Endodermal cell (in vitro differentiated cells): ENCODE results near the gene GDF7. TPM values are rescaled to one million over a fixed set of nuclear protein-coding genes. Genes with fewer than 3 reads are reported as not detected.

ENCODE experiments used
- DNase-seq: peaks from one replicate; pipeline ENCODE4 v3.0.0-alpha.2; 2017
- H3K27ac ChIP-seq: 2 replicates; pipeline ENCODE4 v1.5.1; 2013; ENCODE audit warnings: mild to moderate bottlenecking, low read depth, low read length, moderate library complexity
- H3K27me3 ChIP-seq: 2 replicates; pipeline ENCODE4 v1.6.1; 2013; ENCODE audit warnings: mild to moderate bottlenecking, low read length, moderate library complexity; ENCODE audit not compliant: insufficient read depth, control insufficient read depth, poor library complexity, severe bottlenecking
- H3K36me3 ChIP-seq: 2 replicates; pipeline ENCODE4 v1.7.0; 2013; ENCODE audit warnings: mild to moderate bottlenecking, low read length, moderate library complexity; ENCODE audit not compliant: control insufficient read depth, insufficient read depth
- H3K4me1 ChIP-seq: one replicate; pipeline ENCODE4 v1.7.0; 2013; ENCODE audit warnings: low read length; ENCODE audit not compliant: control insufficient read depth, insufficient read depth
- H3K4me3 ChIP-seq: 2 replicates; pipeline ENCODE4 v1.5.1; 2013; ENCODE audit warnings: mild to moderate bottlenecking, low read length, moderate library complexity
- H3K9ac ChIP-seq: 2 replicates; pipeline ENCODE4 v1.6.1; 2013; ENCODE audit warnings: mild to moderate bottlenecking, low read length, moderate library complexity; ENCODE audit not compliant: poor library complexity, severe bottlenecking; ENCODE audit errors: extremely low read depth
- H3K9me3 ChIP-seq: 2 replicates; pipeline ENCODE4 v1.6.1; 2013; ENCODE audit warnings: mild to moderate bottlenecking, low read length, moderate library complexity; ENCODE audit not compliant: control insufficient read depth
- H3K27ac Mint-ChIP-seq: 2 replicates; pipeline ENCODE4 v1.8.0; 2020; ENCODE audit warnings: mixed read lengths
- H3K27me3 Mint-ChIP-seq: 2 replicates; pipeline ENCODE4 v1.8.0; 2021; ENCODE audit warnings: mild to moderate bottlenecking, mixed read lengths; ENCODE audit not compliant: insufficient read depth
- H3K36me3 Mint-ChIP-seq: 2 replicates; pipeline ENCODE4 v1.8.0; 2020; ENCODE audit warnings: low read depth, mixed read lengths
- H3K4me1 Mint-ChIP-seq: 2 replicates; pipeline ENCODE4 v1.8.0; 2020; ENCODE audit warnings: mixed read lengths
- H3K4me3 Mint-ChIP-seq: 2 replicates; pipeline ENCODE4 v1.8.0; 2020; ENCODE audit warnings: mild to moderate bottlenecking, moderate library complexity, mixed read lengths
- H3K9me3 Mint-ChIP-seq: 2 replicates; pipeline ENCODE4 v1.8.0; 2020; ENCODE audit warnings: mild to moderate bottlenecking, mixed read lengths
- CTCF ChIP-seq: fragments of 200-600 bp; sonication (generic); conservative IDR thresholded peaks from 2 replicates; pipeline ENCODE4 v1.5.0; 2021; ENCODE audit warnings: antibody characterized with exemption, mild to moderate bottlenecking
- WGBS, 2 experiments: methylation state at CpG; one replicate each; pipeline versions ENCODE4 v1.1.5 to v1.1.7; 2013; ENCODE audit warnings: missing lambda C conversion rate in 2 of 2, mixed read lengths in 1 of 2; ENCODE audit not compliant: insufficient coverage in 1 of 2, insufficient read length in 1 of 2; 5-methylcytosine and 5-hydroxymethylcytosine counted together
- total RNA-seq, 2 donors: library from RNA; stranded (reverse); fragmentation: NEBNext Ultra II Directional in 1 of 2; extraction: Animal tissue kit (Norgen Biotek cat#: 25700) in 1 of 2; gene quantifications; 2 replicates in 1 of 2; 3 replicates in 1 of 2; pipeline ENCODE4 v1.2.1, GENCODE V29; 2021

Gene GDF7
- total RNA-seq, 2 donors from 2014 or later: 0.07 to 0.09 TPM

GRCh38 chr2:20660506-20661420 is 6.2 kb upstream of the GDF7 start:
- H3K27ac ChIP-seq: no peak overlapping the region
- peaks cover 76% of the 10 kb centered on the region for H3K27me3 ChIP-seq
- H3K9ac ChIP-seq: no peak overlapping the region
- H3K4me3 ChIP-seq: no peak overlapping the region
- no peak for DNase-seq
- no peaks in the 10 kb centered on the region for H3K4me1 ChIP-seq
- Mint-ChIP-seq H3K27ac (no peak overlapping the region), H3K36me3 (no peaks in the 10 kb centered on the region), H3K4me3 (no peak overlapping the region), H3K9me3 (no peaks in the 10 kb centered on the region), H3K4me1 (peaks cover 2% of the 10 kb centered on the region), H3K27me3 (peaks cover 73% of the 10 kb centered on the region)
- no peaks in the 10 kb centered on the region for H3K36me3 ChIP-seq
- no peak for TF ChIP-seq CTCF
- H3K9me3 ChIP-seq: no peaks in the 10 kb centered on the region
- 63 to 75% methylated on average over 7 to 8 of the region's 8 CpGs for WGBS, 2 experiments

- no peaks in the 10 kb centered on the region for H3K36me3 ChIP-seq
- no peaks in the 10 kb centered on the region for H3K4me1 ChIP-seq
- H3K9me3 Mint-ChIP-seq: no peaks in the 10 kb centered on the region
- peaks cover 82% of the 10 kb centered on the region for H3K27me3 ChIP-seq
- no peaks in the 10 kb centered on the region for H3K9me3 ChIP-seq
- peak; percentile 93 for DNase-seq
- H3K27ac ChIP-seq: no peak overlapping the region
- WGBS, 2 experiments: 41 to 60% methylated on average over 5 to 11 of the region's 11 CpGs
- H3K27me3 Mint-ChIP-seq: peaks cover 82% of the 10 kb centered on the region
- H3K36me3 Mint-ChIP-seq: no peaks in the 10 kb centered on the region
- H3K9ac ChIP-seq: no peak overlapping the region
- TF ChIP-seq CTCF: peak; percentile 97
- H3K4me3 ChIP-seq: no peak overlapping the region
- no peak overlapping the region for H3K27ac Mint-ChIP-seq
- H3K4me1 Mint-ChIP-seq: peaks cover 2% of the 10 kb centered on the region
- no peak overlapping the region for H3K4me3 Mint-ChIP-seq
Measured at GRCh38 chr2:20661421-20662307, 5.3 kb upstream of the GDF7 start.

- H3K27ac ChIP-seq: no peak overlapping the region
- Mint-ChIP-seq H3K4me3 (no peak overlapping the region), H3K9me3 (no peaks in the 10 kb centered on the region), H3K36me3 (no peaks in the 10 kb centered on the region), H3K27me3 (peaks cover 84% of the 10 kb centered on the region), H3K4me1 (peaks cover 2% of the 10 kb centered on the region), H3K27ac (no peak overlapping the region)
- H3K9ac ChIP-seq: no peak overlapping the region
- no peaks in the 10 kb centered on the region for H3K4me1 ChIP-seq
- WGBS, 2 experiments: 66 to 77% methylated on average over 3 to 5 of the region's 5 CpGs
- H3K36me3 ChIP-seq: no peaks in the 10 kb centered on the region
- no peaks in the 10 kb centered on the region for H3K9me3 ChIP-seq
- TF ChIP-seq CTCF: no peak
- no peak overlapping the region for H3K4me3 ChIP-seq
- peaks cover 79% of the 10 kb centered on the region for H3K27me3 ChIP-seq
- DNase-seq: no peak
Measured at GRCh38 chr2:20662308-20662937, 4.5 kb upstream of the GDF7 start.
